GM18951 (cell line): Measurements from ENCODE around the gene AGT.

Experiments used
- POLR2A ChIP-seq: IDR thresholded peaks from 4 replicates; pipeline ENCODE4 v1.6.1; 2011; ENCODE audit warnings: mild to moderate bottlenecking; ENCODE audit not compliant: insufficient read length, insufficient read depth; ENCODE audit errors: extremely low read depth
- in situ Hi-C: fragments of 300-500 bp; cut with MboI; formaldehyde crosslinking; loops from one replicate; pipeline ENCODE4 v1.12.0; 2022; ENCODE audit warnings: low sequenced_read_pairs, mixed read lengths, inconsistent platforms; ENCODE audit not compliant: unreplicated experiment

Gene AGT

DNA sequence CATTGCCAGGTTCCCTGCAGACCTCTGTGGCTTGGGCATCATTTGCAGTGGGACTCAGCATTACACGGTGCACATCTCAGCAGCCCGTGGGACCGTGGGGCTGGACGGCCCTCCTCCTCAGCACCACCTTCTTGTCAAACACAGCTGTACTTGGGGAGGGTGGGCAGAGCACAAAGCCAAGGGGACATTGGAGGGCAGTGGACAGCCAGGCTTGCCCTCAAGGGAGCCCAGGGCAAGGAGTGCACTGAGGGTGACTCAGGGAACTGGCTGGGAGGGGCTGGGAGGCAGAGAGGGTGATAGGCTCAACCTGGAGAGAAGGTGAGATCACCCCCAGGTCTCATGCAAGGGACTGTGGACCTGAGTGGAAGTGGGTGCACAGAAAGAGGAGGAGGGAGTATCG, 36.7 kb upstream of the AGT start:
- no peak for TF ChIP-seq POLR2A
- in situ Hi-C loops = no loop called here

DNA sequence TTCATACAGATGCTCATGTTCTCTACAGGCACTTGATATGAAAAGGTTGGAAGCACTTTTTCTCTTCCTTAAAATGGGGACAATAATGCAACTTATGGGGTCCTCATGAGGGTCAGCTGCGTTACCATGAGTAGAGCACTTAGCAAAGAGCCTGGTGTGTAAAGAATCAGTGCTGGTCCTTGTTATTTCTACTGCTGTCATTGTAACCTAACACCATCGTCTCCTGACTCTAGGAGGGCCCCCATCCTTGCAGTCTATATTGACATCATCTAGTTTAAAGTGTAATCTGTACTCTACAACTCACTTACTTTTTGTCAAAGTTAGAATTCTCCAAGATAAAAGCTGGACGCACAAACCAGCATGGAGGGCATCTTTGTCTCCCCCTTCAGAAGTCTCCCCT, 35.7 kb upstream of the AGT start:
- in situ Hi-C loops = no loop called here

DNA sequence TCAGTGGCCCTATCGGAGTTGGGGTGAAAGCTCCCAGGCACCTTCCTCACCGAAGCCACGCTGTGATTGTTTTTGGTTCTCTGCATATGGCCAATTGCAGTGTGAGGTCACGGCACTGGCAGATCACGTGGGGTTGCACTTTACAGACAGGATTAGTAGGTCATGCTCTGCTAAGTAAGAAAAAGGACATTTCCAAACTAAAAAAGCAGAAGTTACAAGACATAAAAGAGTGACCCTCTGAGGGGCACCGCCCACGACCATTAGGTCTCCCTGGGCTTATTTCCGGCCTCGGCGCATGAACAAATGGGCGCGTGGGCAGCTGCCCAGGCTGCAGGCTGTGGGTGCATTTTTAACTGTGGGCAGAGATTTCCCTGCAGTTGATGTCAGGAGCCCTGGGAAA, 35.2 kb upstream of the AGT start:
- no peak for TF ChIP-seq POLR2A
- in situ Hi-C loops = no loop called here

More for the DNA sequence above, 35.7 kb upstream of the AGT start:
- no peak for TF ChIP-seq POLR2A

DNA sequence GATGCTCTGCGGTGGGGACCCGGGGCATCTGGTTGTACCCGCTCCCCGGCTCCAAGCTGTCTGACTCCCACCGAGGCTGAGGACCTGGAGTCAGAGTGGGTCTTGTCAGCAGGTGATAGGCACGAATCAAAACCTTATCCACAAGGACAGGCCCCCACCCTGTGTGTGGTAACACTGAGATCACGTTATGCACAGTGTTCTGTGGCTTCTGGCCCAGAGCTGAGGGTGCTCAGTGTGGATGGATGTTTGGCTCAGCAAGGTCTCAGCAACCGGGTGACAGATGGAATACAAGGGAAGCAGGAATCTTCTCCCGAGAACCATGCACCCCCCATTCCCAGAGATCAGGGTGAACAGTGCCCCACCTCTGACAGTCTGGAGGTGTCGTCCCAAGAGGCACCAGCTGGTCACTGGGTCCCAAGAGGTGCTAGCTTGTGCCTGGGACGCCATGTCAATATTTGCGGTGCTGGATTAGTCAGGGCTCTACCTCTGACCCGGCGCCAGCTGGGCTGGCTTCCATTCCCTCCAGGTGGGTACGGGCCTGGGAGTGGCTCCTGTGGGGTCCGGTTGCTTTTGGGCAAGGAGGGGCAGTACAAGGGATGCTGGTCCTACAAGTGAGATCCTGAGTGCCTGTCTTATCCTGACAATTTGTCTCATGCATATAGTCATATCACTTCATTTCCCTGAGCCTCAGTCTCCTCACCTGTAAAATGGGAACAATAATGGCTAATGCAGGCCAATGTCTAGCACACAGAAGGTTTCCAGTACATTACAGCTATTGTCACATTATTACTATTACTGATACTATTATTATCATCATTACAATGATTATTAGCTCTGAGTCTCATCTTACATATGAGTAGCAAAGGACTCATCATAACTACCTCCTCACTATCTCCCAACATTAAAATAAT, 34.2 kb upstream of the AGT start:
- no peak for TF ChIP-seq POLR2A
- in situ Hi-C loops = no loop called here

DNA sequence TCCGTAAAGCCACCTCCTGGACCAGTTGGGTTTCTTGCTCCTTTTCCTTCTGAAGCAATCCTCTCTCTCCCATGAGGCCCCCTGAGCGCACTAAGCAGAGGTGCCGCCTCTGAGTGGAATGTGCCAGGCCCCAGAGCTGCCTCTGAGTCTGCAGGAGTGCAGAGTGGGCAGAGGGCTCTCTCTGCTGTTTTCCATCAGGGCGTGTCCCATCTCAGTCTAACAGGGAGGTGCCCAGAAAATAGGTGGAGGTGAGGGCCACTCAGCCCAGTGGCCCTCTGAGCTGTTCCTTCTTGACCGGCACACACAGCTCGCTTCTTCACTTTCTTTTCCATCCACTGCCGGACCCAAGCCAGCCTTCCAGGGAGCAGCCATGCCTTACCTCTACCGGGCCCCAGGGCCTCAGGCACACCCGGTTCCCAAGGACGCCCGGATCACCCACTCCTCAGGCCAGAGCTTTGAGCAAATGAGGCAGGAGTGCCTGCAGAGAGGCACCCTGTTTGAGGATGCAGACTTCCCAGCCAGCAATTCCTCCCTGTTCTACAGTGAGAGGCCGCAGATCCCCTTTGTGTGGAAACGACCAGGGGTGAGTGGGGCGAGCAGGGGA, 33.3 kb upstream of the AGT start, which contains the start of gene CAPN9:
Gene CAPN9 (plus strand): TSS at position 262 of the 604 bp plus-strand sequence. CDS start 109 bp downstream, at position 371.
- TF ChIP-seq POLR2A = no peak

DNA sequence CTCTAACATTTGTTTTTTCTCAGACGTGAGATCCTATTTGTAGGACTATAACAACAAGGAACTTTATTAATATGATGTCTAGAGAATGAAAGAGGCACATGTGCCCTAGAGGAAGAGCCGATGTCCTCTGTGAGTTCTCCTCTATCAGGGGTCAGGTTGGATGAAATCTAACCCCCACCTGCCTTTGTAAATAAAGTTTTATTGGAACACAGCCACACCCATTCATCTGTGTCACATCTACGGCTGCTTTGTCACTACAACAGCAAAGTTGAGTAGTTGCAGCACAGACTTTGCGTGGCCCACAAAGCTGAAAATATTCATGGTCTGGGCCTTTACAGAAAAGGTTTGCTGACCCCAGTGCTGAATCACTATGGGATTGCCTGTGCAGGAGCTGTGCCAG, 32.7 kb upstream of the AGT start:
- TF ChIP-seq POLR2A = no peak

More for the DNA sequence above, 33.3 kb upstream of the AGT start, which contains the start of gene CAPN9:
- in situ Hi-C loops = no loop called here

DNA sequence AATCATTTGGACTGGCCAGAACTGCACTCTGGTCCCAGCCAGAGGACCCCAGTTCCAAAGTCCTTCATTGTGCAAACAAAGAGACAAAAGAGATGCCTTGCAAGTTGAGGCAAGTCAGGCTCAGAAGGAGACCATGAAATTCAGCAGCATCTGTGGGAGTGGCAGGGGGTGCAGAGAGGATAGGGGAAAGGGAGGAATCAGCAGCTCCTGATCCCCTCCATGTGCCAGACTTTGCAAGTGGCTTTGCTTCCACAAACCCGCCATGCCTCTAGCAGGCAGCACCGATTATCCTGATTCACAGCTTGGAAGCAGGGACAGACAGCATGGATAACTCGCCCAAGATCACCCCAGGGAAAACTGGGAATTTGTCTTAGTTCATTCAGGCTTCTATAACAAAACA, 31.1 kb upstream of the AGT start:
- in situ Hi-C loops = no loop called here
- no peak for TF ChIP-seq POLR2A

More for the DNA sequence above, 32.7 kb upstream of the AGT start:
- in situ Hi-C loops = no loop called here

DNA sequence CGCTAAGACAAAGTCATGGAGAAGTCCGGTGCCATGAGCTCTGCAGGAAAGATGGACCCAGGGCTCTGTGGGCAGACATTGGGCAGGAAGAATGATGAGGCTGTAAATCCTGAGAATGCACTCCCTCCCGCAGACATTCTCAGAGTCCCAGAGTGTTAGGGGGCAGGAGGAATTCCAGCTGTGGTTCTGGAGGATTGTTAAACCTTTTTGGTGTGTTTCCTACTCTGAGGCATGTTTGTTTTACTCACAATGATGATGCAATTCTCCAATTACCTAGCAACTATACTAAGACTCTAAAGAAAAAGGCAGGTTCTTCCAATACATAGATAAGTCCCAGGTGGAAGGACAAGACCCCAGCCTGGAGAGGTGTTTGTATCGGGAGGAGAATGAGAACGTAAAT, 30.5 kb upstream of the AGT start:
- TF ChIP-seq POLR2A = no peak
- in situ Hi-C loops = no loop called here

DNA sequence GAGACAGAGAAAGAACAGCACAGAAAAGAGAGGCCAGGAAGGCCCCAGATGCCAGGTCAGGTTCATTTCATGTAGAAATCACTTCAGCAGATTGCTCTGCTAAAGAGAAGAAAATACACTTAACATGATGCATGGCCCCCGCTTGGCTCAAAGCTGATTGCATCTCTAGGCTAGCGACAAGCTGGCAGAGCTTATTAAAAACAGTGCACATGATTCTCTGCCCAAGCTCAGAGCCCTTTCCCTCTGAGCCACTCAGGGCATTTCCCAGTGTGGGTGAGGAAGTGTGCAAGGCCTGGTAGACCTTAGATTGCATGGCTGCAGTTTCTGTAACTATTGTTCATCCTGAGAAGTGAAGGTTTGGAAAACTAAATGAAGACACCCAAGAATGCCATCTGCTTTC, 30.0 kb upstream of the AGT start:
- in situ Hi-C loops = no loop called here
- TF ChIP-seq POLR2A = no peak

DNA sequence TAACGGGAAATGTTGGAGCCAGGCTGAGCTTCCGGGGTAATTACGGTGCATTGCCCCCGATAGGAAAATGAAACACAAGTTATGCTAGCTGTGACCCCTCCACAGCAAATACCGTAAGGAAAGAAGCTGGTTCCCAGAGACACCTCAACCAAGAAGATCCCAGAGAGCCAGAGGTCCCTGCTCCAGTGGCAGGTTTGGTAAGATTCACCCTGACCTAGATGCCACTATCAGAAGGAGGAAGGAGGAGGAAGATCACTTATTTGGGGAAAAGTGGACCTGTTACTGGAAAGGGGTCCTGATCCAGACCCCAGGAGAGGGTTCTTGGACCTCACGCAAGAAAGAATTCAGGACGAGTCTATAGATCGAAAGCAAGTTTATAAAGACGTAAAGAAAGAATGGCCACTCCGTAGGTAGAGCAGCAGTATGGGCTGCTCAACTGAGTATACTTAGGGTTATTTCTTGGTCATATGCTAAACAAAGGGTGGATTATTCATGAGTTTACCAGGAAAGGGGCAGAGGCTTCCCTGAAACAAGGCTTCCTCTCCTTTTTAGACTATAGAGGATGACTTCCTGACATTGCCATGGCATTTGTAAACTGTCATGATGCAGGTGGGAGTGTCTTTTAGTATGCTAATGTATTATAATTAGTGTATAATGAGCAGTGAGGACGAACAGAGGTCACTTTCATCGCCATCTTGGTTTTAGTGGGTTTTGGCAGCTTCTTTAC, 25.8 kb upstream of the AGT start:
- TF ChIP-seq POLR2A = no peak
- in situ Hi-C loops = no loop called here

DNA sequence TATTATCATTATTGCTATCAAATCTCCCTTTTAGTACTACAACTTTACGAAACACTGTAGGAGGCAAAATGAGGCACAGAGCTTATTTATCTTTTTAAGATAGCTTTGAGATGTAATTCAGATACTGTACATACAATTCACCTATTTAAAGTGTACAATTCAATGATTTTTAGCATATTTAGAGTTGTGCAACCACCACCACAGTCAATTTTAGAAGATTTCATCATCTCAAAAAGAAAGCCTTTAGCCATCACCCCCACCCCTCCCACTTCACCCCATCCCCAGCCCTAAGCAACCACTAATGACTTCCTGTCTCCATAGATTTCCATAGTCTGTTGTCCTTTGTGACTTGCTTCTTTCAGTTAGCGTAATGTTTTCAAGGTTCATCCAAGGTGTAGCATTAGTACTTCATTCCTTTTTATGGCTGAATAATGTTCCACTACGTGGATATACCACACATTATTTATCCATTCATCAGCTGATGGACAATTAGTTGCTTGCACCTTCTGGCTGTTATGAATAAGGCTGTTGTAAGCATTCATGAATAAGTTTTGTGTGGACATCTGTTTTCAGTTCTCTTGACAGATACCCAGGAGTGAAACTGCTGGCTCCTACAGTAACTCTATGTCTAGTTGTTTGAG, 23.8 kb upstream of the AGT start:
- in situ Hi-C loops = no loop called here
- no peak for TF ChIP-seq POLR2A

DNA sequence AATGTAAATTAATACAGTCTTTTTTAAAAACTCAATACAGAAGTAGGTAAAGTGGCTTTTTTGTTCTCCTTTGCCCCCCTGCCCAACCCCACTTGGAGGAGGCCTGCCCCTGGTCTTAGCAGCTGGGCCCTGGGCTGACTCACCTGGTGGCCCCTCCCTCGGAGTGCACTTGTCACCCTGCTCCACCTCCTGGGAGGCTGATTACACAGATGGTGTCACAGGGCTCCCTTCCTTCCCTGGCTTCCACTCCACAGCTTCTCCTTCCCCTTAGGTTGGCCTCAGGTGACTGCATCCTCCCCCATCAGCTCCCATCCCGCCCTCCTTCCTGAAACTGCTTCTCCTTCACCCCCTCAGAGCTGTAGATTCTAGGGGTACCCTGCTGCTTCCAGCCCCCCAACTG, 21.5 kb upstream of the AGT start:
- no peak for TF ChIP-seq POLR2A
- in situ Hi-C loops = no loop called here

DNA sequence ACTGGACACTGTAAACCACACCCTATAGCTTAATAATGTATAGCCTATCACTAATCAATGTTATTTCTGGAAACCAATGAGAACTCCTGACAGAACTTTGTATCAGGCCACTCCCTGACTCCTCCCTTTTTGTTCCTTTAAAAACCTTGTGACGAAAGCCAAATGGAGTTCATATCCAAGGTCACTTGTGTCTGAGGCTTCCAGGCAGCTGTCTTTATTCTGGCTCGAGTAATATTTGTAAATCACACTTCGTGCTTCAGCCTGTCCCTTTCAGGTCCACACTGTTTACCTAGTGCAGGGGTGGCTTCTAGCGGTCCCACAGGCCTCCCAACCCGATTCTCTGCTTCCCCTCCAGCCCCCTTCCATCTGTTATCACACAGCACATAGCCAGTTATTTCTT, 17.1 kb upstream of the AGT start:
- in situ Hi-C loops = no loop called here
- TF ChIP-seq POLR2A = no peak
